Gastroesophageal sphincter (tissue), 3 donors: ENCODE measurements around the gene MAP3K15.

Source experiments
- CTCF ChIP-seq, 4 experiments: fragments of 200-600 bp in 2 of 4; fragments of 450-650 bp in 2 of 4; sonication (generic) in 1 of 4; IDR thresholded peaks; one replicate each; pipeline ENCODE4 v1.5.1; 2017 to 2019; ENCODE audit warnings: antibody characterized with exemption in 4 of 4, mild to moderate bottlenecking in 2 of 4, moderate library complexity in 2 of 4
- EP300 ChIP-seq: sonication (generic); formaldehyde crosslinking; IDR thresholded peaks from one replicate; pipeline ENCODE4 v1.6.1; 2017; ENCODE audit warnings: antibody characterized with exemption, mild to moderate bottlenecking
- POLR2A ChIP-seq, 2 donors: fragments of 450-650 bp; IDR thresholded peaks; one replicate each; pipeline ENCODE4 v1.6.1; 2017; ENCODE audit warnings: antibody characterized with exemption in 2 of 2, mild to moderate bottlenecking in 2 of 2, moderate library complexity in 1 of 2
- POLR2AphosphoS5 ChIP-seq: sonication (generic); formaldehyde crosslinking; IDR thresholded peaks from one replicate; pipeline ENCODE4 v1.6.1; 2017; ENCODE audit warnings: antibody characterized with exemption

GRCh38 chrX:19377799-19378198, 137.5 kb downstream of the MAP3K15 start:
- TF ChIP-seq POLR2A (IDR thresholded peaks at IDR 0.05): no peak
- no peak for TF ChIP-seq CTCF (IDR thresholded peaks at IDR 0.05)
- TF ChIP-seq POLR2AphosphoS5: no peak
- no peak for TF ChIP-seq EP300
